NCI-H2227 (cell line): Measurements from ENCODE around the gene PPP6R3.
A peak's percentile ranks its signal among the peaks of the same experiment; 100 is the strongest.
"Not testable (repeated sequence)": the region's sequence is repeated elsewhere in the genome, so short reads cannot be mapped to it uniquely, and the experiment has no call there.

Experiments used
- DNase-seq: peaks from one replicate; lab custom pipeline; 2025; ENCODE audit not compliant: unreplicated experiment; lab: John Stamatoyannopoulos, UW

The PPP6R3 gene

DNA sequence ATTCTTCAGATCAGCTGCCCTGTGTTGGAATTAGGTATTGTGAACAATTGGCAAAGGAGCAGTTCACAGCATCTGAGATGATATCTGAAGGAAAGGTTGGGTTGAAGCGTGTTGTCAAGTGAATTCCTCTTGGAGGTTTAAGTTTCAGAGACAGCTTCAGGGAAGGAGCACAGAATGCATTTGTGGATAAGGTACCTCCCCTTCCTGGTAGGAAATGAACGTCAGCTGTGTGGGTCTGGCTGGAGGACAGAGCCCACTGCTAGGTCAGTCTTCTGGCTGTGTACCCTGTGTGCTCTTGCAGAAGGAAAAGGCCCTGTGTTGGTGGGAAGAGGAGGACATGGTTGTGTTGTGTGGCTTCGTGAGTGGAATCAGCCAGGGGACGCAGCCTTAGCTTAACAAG lies 135.7 kb downstream of the PPP6R3 start:
- no peak for DNase-seq

DNA sequence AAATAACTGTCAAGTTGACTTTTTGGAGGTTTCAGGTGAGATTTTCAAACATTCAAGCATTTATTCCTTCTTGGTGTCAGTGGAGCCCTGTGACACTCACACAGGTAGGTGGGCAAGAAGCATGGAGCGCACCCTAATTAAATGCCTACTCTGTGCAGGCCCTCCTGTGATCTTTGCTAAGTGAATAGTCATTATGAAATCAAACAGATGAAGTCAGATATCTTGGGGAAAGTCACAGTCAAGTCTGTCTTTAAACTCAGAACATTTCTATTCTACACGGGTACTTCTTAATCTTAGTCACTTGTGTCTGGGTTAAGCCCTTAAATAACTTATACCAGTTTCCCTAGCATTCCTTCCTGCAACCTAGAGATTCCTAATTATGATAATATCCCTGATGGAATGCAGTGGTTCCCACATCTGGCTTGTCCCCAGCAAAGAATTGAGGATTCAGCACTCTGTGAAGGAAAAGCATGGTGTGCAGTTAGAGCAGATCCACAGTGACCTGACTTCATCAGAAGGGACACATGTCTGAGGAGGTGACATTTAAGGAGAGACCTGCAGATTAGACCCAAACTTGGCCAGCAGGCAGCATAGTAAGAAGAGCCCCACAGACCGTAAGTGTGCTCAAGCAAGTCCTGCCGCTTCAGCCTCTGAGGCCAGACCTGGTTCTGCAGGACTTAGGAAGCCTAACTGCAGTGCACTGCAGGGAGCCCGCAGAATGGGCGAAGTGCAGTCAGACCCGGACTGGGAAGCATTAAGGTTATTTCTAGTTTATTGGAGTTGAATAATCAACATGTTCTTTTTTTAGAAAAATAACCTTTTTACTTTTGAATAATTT lies 138.5 kb downstream of the PPP6R3 start:
- DNase-seq, result no peak

DNA sequence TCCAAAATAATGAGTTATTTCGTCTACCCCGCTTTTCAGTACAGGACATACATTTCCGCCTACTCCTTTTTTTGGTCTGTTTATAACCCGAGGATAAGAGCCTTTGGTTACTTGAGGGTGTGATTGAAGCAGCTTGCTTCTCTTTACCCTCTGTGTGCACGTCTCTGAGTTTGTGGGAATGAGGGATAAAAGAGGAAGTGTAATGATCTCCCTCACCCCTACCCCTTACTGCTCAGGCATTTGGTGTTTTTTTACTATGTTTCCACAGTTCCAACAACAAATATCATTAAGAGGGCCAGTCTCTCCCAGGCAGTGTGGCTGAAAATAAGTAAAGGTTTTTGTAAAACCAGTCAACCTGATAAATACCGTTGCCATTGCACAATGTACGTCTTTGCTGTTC lies 140.6 kb downstream of the PPP6R3 start:
- no peak for DNase-seq

DNA sequence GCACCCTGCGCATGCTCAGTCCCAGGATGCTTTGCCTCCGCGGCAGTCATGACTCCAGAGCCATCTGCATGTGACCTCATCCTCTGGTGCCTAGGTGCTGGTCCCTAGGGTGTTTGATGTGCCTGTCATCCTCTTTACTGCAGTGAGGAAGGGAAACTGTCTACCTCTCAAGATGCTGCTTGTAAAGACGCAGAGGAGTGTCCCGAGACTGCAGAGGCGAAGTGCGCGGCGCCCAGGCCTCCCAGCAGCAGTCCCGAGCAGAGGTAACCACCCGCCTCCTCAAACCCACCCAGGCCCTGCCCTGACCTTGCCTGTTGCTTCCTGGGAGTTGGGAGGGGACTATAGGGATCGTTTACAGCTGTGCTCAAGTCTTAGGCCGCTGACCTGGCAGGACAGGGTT lies 149.2 kb downstream of the PPP6R3 start:
- no peak for DNase-seq

DNA sequence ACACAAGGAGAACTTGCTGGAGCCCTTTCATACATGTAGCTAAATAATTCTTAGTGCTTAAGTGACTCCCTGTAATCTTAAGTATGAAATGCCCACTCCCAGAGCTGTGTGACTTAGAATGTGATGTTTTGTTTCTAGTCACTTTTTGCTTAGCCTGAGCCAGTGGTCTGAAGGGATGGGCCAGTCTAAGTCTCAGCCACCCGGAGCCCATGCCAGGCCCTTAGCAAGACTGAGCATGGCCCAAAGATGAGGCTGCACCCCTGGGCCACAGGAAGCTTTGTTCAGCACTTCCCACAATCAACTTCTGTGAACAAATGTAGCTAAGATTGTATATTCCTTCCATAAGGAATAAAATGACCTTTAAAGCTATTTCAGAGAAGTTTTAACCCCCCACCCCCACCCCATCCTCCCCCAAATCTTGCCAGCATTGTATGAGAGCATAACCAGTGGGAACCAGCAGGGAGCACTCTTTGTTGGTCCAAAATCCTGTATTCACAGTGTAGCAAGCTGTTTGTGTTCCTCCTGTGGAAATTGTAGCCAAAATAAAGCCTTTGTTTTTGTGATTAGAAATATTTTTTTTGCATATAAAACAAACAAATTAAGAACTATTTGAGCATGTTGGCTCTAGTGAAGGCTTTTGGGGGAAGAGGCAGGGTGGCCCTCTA lies 150.0 kb downstream of the PPP6R3 start:
- no peak for DNase-seq

DNA sequence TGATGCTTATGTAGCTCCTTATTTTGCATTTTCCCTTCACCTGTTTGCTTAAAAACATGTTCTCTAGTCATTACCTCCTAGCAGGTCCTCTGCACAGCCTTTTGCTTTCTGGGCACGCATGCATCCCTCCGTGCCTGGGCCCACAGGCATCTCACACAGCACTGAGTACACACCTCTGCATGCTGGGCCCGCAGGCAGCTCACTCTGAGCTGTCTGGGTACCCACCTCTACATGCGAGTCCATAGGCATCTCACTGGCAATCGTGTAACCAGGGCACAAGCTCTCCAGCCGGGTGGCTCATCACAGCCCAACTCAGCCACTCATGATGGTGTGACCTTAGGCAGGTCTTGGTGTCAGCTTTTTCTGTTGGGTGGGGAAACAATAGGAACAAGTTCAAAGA lies 155.1 kb downstream of the PPP6R3 start:
- DNase-seq, result no peak

DNA sequence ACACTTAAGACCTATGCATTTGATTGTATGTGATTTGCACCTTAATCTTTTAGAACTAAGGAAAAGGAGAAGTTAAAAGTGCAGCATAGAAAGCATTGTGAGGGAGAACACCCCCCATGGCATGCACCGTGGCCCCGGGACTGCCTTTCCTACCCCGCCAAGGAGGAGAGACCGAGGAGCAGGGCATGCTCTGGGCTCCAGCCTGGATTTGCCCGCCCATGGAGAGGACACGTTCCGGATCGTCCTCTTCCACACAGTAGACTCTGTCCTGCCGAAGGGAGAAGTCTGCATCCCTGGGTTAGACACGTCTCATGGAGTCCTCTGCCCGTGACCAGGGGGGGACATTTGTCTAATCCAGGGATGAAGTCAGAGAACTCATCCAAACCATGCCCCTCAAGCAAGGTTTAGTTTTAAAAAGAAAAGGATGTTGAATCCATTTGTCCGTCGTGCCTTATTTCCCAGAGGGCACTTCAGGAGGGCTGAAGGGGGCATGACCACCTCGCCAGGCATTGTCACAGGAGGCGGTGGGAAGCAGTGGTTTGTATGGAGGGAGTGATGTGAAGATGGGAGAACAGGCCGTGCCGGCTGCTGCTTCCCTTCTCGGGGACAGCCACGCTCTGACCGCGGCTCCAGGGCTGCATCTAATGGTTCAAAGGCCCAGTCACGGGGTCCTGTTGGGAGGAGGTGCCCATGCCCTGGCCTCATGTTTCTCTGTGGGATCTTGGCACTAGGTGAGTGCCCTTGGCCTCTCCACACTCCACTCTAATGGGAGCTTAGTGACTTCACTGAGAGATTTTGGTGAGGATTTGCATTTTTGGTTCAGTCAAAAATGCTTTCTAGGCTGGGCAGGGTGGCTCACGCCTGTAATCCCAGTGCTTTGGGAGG lies 157.6 kb downstream of the PPP6R3 start:
- no peak for DNase-seq

DNA sequence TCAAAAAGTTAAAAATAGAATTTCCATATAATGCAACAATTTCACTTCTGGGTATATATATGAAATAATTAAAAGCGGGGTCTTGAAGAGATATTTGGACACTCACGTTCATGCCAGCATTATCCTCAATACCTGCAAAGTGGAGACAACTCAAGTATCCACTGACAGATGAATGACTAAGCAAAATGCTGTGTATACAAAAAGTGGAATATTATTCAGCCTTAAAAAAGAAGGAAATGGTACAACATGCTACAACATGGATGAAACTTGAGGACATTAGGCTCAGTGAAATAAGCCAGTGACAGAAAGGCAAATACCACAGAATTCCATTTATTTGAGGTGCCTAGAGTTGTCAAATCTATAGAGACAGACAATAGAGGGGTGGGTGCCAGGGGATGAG lies 161.3 kb downstream of the PPP6R3 start:
- no peak for DNase-seq

DNA sequence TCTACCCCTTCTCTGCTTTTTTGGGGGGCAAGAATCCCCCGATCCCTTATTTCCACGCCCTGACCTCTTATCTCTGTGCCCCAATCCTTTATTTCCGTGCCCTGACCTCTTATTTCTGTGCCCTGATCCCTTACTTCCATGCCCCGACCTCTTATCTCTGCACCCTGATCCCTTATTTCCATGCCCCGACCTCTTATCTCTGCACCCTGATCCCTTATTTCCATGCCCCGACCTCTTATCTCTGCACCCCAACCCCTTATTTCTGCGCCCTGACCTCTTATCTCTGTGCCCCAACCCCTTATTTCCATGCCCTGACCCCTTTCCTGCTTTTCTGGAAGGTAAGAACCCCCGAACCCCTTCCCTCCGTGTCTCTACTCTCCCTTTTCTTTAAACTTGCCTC lies 163.2 kb downstream of the PPP6R3 start:
- DNase-seq, result not testable (repeated sequence)

DNA sequence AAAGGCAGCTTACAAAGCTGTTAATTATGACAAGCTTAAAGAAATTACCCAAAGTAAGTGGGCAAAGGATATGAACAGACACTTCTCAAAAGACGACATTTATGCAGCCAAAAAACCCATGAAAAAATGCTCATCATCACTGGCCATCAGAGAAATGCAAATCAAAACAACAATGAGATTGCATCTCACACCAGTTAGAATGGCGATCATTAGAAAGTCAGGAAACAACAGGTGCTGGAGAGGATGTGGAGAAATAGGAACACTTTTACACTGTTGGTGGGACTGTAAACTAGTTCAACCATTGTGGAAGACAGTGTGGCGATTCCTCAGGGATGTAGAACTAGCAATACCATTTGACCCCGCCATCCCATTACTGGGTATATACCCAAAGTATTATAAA lies 164.5 kb downstream of the PPP6R3 start:
- not testable (repeated sequence) for DNase-seq

DNA sequence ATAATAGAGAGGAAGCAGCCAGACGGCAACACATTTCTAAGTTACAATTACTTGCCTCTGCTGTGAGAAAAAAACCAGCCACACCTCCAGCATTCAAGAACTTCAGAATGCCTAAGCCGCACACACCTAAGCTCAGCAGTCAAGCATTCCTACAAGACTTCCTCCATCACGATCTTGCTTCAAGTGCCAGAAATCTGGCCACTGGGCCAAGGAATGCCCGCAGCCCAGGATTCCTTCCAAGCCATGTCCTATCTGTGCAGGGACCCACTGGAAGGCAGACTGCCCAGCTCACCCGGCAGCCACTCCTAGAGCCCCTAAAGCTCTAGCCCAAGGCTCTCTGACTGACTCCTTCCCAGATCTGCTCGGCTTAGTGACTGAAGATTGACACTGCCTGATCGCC lies 165.7 kb downstream of the PPP6R3 start:
- not testable (repeated sequence) for DNase-seq

DNA sequence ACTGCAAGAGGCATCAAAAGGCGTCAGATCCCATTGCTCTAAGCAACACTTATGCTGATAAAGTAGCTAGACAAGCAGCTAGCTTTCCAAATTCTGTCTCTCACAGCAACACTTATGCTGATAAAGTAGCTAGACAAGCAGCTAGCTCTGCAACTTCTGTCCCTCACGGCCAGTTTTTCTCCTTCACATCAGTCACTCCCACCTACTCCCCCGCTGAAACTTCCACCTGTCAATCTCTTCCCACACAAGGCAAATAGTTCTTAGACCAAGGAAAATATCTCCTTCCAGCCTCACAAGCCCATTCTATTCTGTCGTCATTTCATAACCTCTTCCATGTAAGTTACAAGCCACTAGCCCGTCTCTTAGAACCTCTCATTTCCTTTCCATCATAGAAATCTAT lies 168.3 kb downstream of the PPP6R3 start:
- not testable (repeated sequence) for DNase-seq

DNA sequence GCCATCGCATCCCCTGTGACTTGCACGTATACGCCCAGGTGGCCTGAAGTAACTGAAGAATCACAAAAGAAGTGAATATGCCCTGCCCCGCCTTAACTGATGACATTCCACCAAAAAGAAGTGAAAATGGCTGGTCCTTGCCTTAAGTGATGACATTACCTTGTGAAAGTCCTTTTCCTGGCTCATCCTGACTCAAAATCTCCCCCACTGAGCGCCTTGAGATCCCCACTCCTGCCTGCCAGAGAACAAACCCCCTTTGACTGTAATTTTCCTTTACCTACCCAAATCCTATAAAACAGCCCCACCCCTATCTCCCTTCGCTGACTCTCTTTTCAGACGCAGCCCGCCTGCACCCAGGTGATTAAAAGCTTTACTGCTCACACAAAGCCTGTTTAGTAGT lies 171.8 kb downstream of the PPP6R3 start:
- not testable (repeated sequence) for DNase-seq

DNA sequence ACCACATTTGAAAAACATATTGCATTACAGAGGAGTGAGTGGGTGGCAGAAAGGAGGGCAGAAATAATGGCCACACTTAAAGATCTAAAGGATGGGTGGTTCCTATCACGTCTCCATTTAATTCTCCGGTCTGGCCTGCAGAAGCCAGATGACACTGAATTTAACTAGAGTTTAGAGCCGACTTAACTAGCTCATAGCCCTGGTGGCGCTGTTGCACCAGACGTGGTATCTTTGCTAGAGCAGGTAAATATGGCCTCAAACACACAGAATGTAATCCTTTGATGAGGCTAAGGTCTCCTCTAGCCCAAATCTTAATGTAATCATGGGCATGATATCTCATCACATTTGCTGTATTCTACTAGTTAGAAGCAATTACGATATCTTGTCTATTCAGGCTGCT lies 172.2 kb downstream of the PPP6R3 start:
- peak; percentile 61 for DNase-seq

DNA sequence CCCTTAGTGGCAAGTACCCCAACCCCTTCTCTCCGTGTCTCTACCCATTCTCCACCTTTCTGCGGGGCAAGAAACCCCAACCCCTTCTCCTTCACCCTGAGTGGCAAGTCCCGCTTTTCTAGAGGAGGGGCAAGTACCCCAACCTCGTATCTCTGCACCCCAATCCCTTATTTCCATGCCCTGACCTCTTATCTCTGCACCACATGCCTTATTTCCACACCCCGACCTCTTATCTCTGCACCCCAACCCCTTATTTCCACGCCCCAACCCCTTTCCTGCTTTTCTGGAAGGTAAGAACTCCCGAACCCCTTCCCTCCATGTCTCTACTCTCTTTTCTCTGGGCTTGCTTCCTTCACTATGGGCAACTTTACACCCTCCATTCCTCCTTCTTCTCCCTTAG lies 174.1 kb downstream of the PPP6R3 start:
- not testable (repeated sequence) for DNase-seq

DNA sequence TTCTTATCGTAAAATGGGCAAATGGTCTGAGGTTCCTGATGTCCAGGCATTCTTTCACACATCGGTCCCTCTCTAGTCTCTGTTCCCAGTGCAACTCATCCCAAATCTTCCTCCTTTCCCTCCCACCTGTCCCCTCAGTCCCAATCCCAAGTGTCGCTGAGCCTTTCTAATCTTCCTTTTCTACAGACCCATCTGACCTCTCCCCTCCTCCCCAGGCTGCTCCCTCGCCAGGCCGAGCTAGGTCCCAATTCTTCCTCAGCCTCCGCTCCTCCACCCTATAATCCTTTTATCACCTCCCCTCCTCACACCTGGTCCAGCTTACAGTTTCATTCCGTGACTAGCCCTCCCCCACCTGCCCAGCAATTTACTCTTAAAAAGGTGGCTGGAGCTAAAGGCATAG lies 174.6 kb downstream of the PPP6R3 start:
- DNase-seq, result not testable (repeated sequence)

DNA sequence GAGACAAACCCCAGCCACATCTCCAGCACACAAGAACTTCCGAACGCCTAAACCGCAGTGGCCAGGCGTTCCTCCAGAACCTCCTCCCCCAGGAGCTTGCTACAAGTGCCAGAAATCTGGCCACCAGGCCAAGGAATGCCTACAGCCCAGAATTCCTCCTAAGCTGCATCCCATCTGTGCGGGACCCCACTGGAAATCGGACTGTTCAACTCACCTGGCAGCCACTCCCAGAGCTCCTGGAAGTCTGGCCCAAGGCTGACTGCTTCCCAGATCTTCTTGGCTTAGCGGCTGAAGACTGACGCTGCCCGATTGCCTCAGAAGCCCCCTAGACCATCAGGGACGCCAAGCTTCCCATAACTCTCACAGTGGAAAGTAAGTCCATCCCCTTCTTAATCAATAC lies 175.3 kb downstream of the PPP6R3 start:
- DNase-seq, result not testable (repeated sequence)

DNA sequence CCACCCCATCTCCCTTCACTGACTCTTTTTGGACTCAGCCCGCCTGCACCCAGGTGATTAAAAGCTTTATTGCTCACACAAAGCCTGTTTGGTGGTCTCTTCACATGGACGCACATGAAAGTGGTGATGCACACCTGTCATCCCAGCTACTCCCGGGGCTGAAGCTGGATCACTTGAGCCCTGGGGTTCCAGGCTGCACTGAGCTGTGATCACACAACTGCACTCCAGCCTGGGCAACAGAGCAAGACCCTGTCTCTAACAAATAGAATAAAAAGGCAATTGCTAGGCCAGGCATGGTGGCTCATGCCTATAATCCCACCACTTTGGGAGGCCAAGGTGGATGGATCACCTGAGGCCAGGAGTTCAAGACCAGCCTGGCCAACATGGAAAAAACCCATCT lies 178.8 kb downstream of the PPP6R3 start:
- not testable (repeated sequence) for DNase-seq

DNA sequence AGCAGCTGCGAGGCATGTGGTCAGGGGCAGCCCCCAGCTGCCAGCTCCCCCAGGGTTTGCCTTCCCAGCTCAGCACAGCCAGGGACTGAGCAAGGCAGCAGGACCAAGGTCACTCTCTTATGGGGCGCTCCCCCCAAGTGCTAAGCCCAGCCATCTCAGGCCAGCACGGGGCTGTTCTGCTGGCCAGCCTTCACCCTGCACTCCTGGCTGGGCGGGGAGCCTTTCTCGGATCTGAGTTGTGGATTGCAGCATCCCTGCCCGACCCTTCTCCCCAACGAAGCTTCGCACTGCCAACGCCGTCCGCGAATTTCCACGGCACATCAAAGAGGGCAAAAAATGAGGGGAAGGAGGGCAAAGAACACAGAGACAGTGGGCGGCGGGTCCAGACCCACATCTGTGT lies 181.3 kb downstream of the PPP6R3 start:
- DNase-seq, result no peak

DNA sequence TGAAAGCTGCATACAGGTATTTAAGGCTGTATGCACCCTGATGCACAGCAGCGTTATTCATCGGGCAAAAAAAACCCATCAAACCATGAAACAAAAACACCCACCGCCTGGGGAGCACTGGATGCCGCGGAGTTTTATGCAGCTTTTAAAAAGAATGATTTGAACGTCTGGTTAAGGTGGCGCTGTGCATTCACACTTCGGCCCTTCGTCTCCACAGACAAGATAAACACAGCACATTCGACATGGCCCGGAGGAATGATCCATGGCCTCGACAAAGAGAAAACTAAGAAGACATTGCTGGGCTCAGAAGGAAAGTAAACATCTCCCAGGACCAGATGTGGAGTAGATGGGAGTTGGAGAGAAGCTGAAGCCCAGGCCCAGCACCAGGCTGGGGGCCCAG lies 183.0 kb downstream of the PPP6R3 start:
- DNase-seq, result no peak

DNA sequence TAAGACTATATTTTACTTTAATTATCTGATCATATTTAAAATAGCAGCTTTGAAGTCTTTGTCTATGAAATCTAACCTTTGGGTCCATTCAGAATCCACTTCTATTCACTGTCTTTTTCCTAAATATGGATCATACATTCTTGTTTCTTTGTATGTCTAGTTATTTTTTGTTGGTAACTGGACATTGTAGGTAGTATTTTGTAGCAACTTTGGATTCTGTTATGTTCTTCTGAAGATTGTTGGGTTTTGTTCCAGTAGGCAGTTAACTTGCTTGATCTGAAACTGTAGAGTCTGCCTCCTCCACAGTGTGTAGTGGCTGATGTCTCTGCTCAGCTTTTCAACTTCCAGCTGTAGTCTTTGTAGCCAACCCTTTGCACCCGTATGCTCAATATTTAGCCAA lies 186.3 kb downstream of the PPP6R3 start:
- no peak for DNase-seq
